Stimulated activated CD8-positive, alpha-beta memory T cell treated with anti-CD3 and anti-CD28 coated beads, Interleukin-7, amount 100 ng/mL, for 24 hours (primary cell): ENCODE measurements around the gene ZC3H15.
"Not testable (repeated sequence)": the region's sequence is repeated elsewhere in the genome, so short reads cannot be mapped to it uniquely, and the experiment has no call there.

Experiments
- DNase-seq: peaks from one replicate; pipeline ENCODE4 v3.0.0-alpha.2; 2020; ENCODE audit warnings: low read depth

The ZC3H15 gene

DNA sequence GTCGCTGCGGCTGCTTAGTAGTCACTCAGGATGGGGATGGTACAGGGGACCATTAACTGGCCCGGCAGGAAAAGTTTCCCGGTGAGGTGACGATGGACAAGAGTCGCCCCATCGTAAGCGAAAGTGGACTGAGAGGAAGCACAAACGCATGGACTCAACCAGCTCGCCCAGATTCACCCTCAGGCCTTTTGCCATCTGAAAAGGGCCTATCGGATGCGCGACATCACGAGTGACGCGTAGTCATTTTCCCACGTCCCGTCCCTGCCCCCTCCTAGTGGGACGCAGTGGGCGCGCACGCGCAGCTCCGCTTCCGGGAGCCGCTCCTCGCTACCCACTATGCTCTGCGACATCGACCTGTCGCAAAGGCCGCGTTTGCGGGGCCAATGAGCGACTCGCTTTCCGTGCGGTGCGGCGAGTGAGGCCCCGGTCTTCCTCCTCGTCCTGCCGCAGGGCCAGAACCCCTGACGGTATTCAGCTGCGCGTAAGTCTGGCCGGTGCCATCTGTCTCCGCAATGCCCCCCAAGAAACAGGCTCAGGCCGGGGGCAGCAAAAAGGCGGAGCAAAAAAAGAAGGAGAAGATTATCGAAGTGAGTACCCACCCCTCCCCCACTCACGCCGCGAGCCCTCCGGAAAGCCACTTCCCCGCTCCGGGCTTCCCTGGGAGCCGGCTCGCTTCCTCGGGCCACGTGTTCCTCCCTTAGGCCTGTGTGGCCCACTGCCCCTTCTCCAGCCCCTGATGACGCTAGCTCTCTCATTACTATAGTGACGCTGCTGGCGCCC is at the start of gene ZC3H15:
Gene ZC3H15 (plus strand): TSS at position 390 of the 780 bp plus-strand sequence. CDS start 123 bp downstream, at position 513.
- peak; percentile 86 for DNase-seq

GRCh38 chr2:186437719-186438118 is 48.3 kb upstream of the ZC3H15 start:
- DNase-seq: no peak

GRCh38 chr2:186439673-186440095 is 46.4 kb upstream of the ZC3H15 start:
- DNase-seq: not testable (repeated sequence)

- no peak for DNase-seq
Measured at GRCh38 chr2:186440506-186440905, 45.6 kb upstream of the ZC3H15 start.

GRCh38 chr2:186442885-186443284 is 43.2 kb upstream of the ZC3H15 start:
- no peak for DNase-seq

- no peak for DNase-seq
Measured at GRCh38 chr2:186443851-186444250, 42.2 kb upstream of the ZC3H15 start.

GRCh38 chr2:186445506-186445905 is 40.6 kb upstream of the ZC3H15 start:
- no peak for DNase-seq

GRCh38 chr2:186455613-186456012 is 30.4 kb upstream of the ZC3H15 start:
- no peak for DNase-seq

DNA sequence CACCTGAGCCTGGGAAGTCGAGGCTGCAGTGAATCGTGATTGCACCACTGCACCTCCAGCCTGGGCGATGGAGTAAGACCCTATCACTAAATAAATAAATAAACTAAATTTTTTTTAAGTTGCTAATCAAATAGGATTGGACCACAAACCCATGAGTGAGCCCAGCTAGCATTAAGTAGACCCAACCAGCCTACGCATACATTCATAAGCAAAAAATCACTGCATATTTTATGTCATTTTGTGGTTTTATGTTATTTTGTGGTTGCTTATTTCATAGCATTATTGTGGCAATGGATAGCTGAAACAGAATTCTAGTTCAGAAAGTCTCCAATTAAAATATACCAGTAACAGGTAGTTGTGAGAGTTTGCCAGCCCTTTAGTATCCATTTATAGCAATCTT is 29.1 kb upstream of the ZC3H15 start:
- no peak for DNase-seq

- no peak for DNase-seq
Measured at GRCh38 chr2:186457908-186458307, 28.2 kb upstream of the ZC3H15 start.

GRCh38 chr2:186459009-186459408 is 27.1 kb upstream of the ZC3H15 start:
- DNase-seq: no peak

DNA sequence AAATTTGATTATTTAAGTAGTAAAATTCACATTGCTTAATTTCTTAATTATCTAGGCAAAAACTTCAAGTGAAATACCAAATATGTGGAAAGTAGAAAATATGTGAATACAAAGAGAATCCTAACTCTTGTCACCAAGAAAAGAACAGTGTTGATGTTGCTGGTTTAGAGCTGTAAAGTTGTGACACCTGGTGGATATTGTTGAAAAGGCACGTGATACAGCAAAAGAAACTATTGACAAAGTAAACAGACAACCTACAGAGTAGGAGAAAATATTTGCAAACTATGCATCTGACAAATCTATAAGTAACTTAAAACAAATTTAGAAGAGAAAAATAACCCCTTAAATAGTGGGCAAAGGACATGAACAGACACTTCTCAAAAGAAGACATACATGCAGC is 25.6 kb upstream of the ZC3H15 start:
- no peak for DNase-seq

- DNase-seq: no peak
Measured at GRCh38 chr2:186466743-186467142, 19.3 kb upstream of the ZC3H15 start.

DNA sequence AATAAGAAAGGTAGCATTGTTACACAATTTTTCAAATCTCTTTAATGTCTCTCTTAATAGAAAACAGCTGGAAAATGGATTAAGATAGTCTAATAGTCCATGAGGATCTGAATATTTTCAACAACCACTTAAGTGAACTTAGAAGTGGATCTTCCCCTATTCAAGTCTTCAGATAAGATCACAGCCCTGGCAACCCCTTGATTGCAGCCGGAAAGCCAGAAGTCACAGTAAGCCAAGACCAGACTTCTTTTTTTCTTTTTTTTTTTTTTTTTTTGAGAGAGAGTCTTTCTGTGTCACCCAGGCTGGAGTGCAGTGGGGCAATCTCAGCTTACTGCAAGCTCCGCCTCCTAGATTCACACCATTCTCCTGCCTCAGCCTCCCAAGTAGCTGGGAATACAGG is 18.6 kb upstream of the ZC3H15 start:
- DNase-seq: no peak

- not testable (repeated sequence) for DNase-seq
Measured at GRCh38 chr2:186472722-186473493, 13.2 kb upstream of the ZC3H15 start.

GRCh38 chr2:186474239-186474638 is 11.8 kb upstream of the ZC3H15 start:
- not testable (repeated sequence) for DNase-seq

GRCh38 chr2:186477790-186478189 is 8.3 kb upstream of the ZC3H15 start:
- DNase-seq: no peak

- no peak for DNase-seq
Measured at GRCh38 chr2:186480991-186481390, 5.1 kb upstream of the ZC3H15 start.

GRCh38 chr2:186484062-186484735 is 1.9 kb upstream of the ZC3H15 start:
- DNase-seq: no peak

DNA sequence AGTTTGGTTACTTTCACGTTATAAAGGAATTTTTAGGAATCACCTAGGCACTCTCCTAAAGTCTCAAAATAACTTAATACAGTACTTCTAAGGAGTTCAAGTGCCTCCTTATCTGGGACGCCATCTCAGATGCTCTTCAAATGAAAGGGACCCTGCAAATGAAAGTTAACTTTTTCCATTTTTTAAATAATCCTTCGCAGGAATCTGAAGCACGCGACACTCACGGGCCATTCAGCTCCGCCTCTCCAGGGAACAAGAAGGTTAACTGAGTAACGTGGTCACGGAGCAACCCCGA is 537 bp upstream of the ZC3H15 start:
- no peak for DNase-seq

GRCh38 chr2:186486651-186487647 is 889 bp downstream of the ZC3H15 start:
- no peak for DNase-seq
